K562 (cell line): ENCODE measurements around the gene TANC1. TPM values are rescaled to one million over a fixed set of nuclear protein-coding genes. Genes with fewer than 3 reads are reported as not detected.
"Not testable (repeated sequence)": the region's sequence is repeated elsewhere in the genome, so short reads cannot be mapped to it uniquely, and the experiment has no call there.

Source experiments
- ATAC-seq: fragments of 200-7000 bp; cut with Tn5 transposase; 3 replicates; pipeline ENCODE4 v1.9.1; 2020; ENCODE audit warnings: moderate library complexity
- BruUV-seq: library from RNA; stranded (reverse); fragments of 400-500 nt; replicated peaks from 2 replicates; lab custom pipeline; 2021; lab: Mats Ljungman, UMichigan
- CTCF ChIA-PET: fragments of 300-600 bp; formaldehyde crosslinking; extraction: SDS; loops from one replicate; lab custom pipeline; 2021; ENCODE audit warnings: low intra/inter-chr PET ratio; lab: Yijun Ruan, JAX
- POLR2A ChIA-PET: fragments of 300-600, 350-650 bp; sonication (Branson Sonifier 250); formaldehyde crosslinking; extraction: SDS; loops from one replicate; lab custom pipeline; 2021; ENCODE audit warnings: antibody characterized with exemption, inconsistent platforms; lab: Yijun Ruan, JAX
- DNase-seq, 4 experiments: peaks; one replicate each; pipeline versions ENCODE4 v3.0.0 to v3.0.0-alpha.2; 2011 to 2018; ENCODE audit warnings: low spot score in 3 of 4, mixed read lengths in 3 of 4; ENCODE audit errors: extremely low read depth in 1 of 4
- FAIRE-seq: peaks from 2 replicates; lab custom pipeline; 2011; peaks lifted over from hg19 to GRCh38; lab: Jason Lieb, UNC
- H2AFZ ChIP-seq: 2 replicates; pipeline ENCODE4 v1.6.0; 2011; ENCODE audit warnings: low read depth, low read length, control low read depth, inconsistent platforms
- H3K27ac ChIP-seq: fragments of 200-600 bp; 3 replicates; pipeline ENCODE4 v1.8.0; 2011; ENCODE audit warnings: low read depth, mild to moderate bottlenecking, control low read depth, inconsistent platforms, low read length, moderate library complexity, mixed read lengths; ENCODE audit errors: extremely low read depth
- H3K27me3 ChIP-seq, 2 experiments: fragments of 300-600 bp in 1 of 2; 2 replicates in 1 of 2; 3 replicates in 1 of 2; pipeline versions ENCODE4 v1.6.0 to v1.8.0; 2011; ENCODE audit warnings: inconsistent platforms in 2 of 2, low read length in 2 of 2, mild to moderate bottlenecking in 1 of 2, mixed read lengths in 1 of 2, moderate library complexity in 1 of 2; ENCODE audit not compliant: control insufficient read depth in 2 of 2, insufficient read depth in 2 of 2
- H3K36me3 ChIP-seq: fragments of 300-600 bp; 3 replicates; pipeline ENCODE4 v1.8.0; 2011; ENCODE audit warnings: mild to moderate bottlenecking, low read length, inconsistent platforms; ENCODE audit not compliant: control insufficient read depth, insufficient read depth
- H3K4me1 ChIP-seq, 2 experiments: fragments of 200-600 bp in 1 of 2; replicated peaks in 1 of 2; 2 replicates in 1 of 2; 3 replicates in 1 of 2; pipeline versions ENCODE4 v1.5.1 to v1.8.0; 2011; ENCODE audit warnings: inconsistent platforms in 2 of 2, low read length in 2 of 2, mild to moderate bottlenecking in 1 of 2, mixed read lengths in 1 of 2, moderate library complexity in 1 of 2; ENCODE audit not compliant: control insufficient read depth in 2 of 2, insufficient read depth in 2 of 2
- H3K4me2 ChIP-seq: 2 replicates; pipeline ENCODE4 v1.6.1; 2011; ENCODE audit warnings: low read length, control low read depth, inconsistent platforms, mixed read lengths; ENCODE audit not compliant: insufficient read depth
- H3K4me3 ChIP-seq: fragments of 200-600 bp; sonication (generic), shearing (Covaris generic); 2 replicates; pipeline ENCODE4 v1.5.1; 2016; ENCODE audit warnings: control low read depth, inconsistent platforms
- H3K79me2 ChIP-seq: fragments of 200-600 bp; 3 replicates; pipeline ENCODE4 v1.8.0; 2011; ENCODE audit warnings: low read length, inconsistent platforms; ENCODE audit not compliant: control insufficient read depth, insufficient read depth
- H3K9ac ChIP-seq, 2 experiments: 2 replicates each; pipeline versions ENCODE4 v1.6.0 to v1.6.1; 2011; ENCODE audit warnings: low read depth in 2 of 2, low read length in 2 of 2, control low read depth in 1 of 2, inconsistent platforms in 1 of 2, mild to moderate bottlenecking in 1 of 2, mixed read lengths in 1 of 2; ENCODE audit not compliant: insufficient read depth in 1 of 2
- H3K9me1 ChIP-seq: one replicate; pipeline ENCODE4 v1.6.0; 2011; ENCODE audit warnings: inconsistent platforms, mild to moderate bottlenecking, low read length, moderate library complexity; ENCODE audit not compliant: control insufficient read depth, insufficient read depth
- H3K9me3 ChIP-seq: replicated peaks from 2 replicates; pipeline ENCODE4 v1.5.1; 2011; ENCODE audit warnings: low read depth, low read length, inconsistent platforms; ENCODE audit not compliant: control insufficient read depth, insufficient read depth
- H4K20me1 ChIP-seq: replicated peaks from 2 replicates; pipeline ENCODE4 v1.6.1; 2011; ENCODE audit warnings: low read length, inconsistent platforms, mixed read lengths; ENCODE audit not compliant: control insufficient read depth, insufficient read depth
- ZNF146 ChIP-seq: IDR thresholded peaks from one replicate; pipeline ENCODE4 v1.6.1; 2018; ENCODE audit warnings: missing compliant biosample characterization; ENCODE audit not compliant: unreplicated experiment
- WGBS: fragments of 100-300 bp; shearing (Covaris generic); methylation state at CpG from one replicate; pipeline ENCODE4 v1.1.6; 2016; ENCODE audit warnings: low coverage, mixed read lengths; ENCODE audit not compliant: insufficient coverage; ENCODE audit errors: missing lambda C conversion rate; 5-methylcytosine and 5-hydroxymethylcytosine counted together
- in situ Hi-C: fragments of 300-500 bp; cut with MboI; formaldehyde crosslinking; loops from 4 replicates; pipeline ENCODE4 v1.15.0; 2018; ENCODE audit warnings: inconsistent platforms, mixed read lengths
- intact Hi-C: fragments of 100-400 bp; cut with micrococcal nuclease; formaldehyde crosslinking; loops from 2 replicates; pipeline ENCODE4 v1.14.2; 2022
- polyA plus RNA-seq, 8 experiments: library from polyadenylated mRNA; depleted of rRNA in 4 of 8; stranded (reverse) in 5 of 8; unstranded in 3 of 8; fragments of >200 nt; fragmentation: Nextera tagmentation in 2 of 8; fragmentation: Illumina TruSeq in 1 of 8; extraction: Ambion mirVana in 2 of 8; extraction: Trizol in 1 of 8; gene quantifications; 2 replicates each; pipeline versions ENCODE4 v1.2.1 to v1.2.3, GENCODE V29; 2011 to 2014; ENCODE audit warnings: inconsistent platforms in 1 of 8, missing spikeins in 1 of 8
- total RNA-seq, 7 experiments: library from RNA; depleted of rRNA in 6 of 7; stranded (reverse); fragments of >200 nt in 6 of 7; fragmentation: Illumina TruSeq in 2 of 7; extraction: Trizol in 2 of 7; gene quantifications; 2 replicates each; pipeline versions ENCODE4 v1.2.1 to v1.2.3, GENCODE V29; 2011 to 2021; ENCODE audit warnings: low replicate concordance in 1 of 7

Gene TANC1
- total and polyA plus RNA-seq, 9 of the 15 experiments (the other 6 are each of a cell fraction or from before 2014, with no cell fraction given): under 0.01 to 0.20 (median 0.07) TPM; not detected in 1

- H3K9me1 ChIP-seq, H4K20me1 ChIP-seq, H3K4me2 ChIP-seq, BruUV-seq, H3K9ac ChIP-seq, in situ Hi-C loops, H3K4me3 ChIP-seq, H3K27ac ChIP-seq, H2AFZ ChIP-seq, ATAC-seq, H3K36me3 ChIP-seq, H3K9me3 ChIP-seq, FAIRE-seq, H3K4me1 ChIP-seq, DNase-seq, H3K79me2 ChIP-seq: not testable (repeated sequence)
- H3K27me3 ChIP-seq: peaks cover 8 to 19% of the 10 kb centered on the region in 2 experiments; a peak in 4 of 5 replicates
- TF ChIP-seq ZNF146 (CRISPR knock-in tag): peak; percentile 68
- 9% methylated on average over 3 of the region's 3 CpGs for WGBS
- intact Hi-C loops: loop anchor here (1.0 to 10.0 kb wide), 3 partner anchors 82 to 149 kb away; no protein-coding TSS in a partner anchor
- POLR2A ChIA-PET: interaction anchor here (0.6 to 0.7 kb wide), 2 partner anchors 82 to 676 kb away, joined by 3 read pairs; partner anchors contain the start of gene MARCHF7
- CTCF ChIA-PET: interaction anchor here (2.0 to 3.0 kb wide), 2 partner anchors 82 to 148 kb away, joined by 11 to 33 read pairs; no protein-coding TSS in a partner anchor
Observed at GRCh38 chr2:159036461-159036860, 68.0 kb downstream of the TANC1 start.

- FAIRE-seq, intact Hi-C loops, H3K27ac ChIP-seq, H3K4me2 ChIP-seq, CTCF ChIA-PET, H3K79me2 ChIP-seq, H3K9me3 ChIP-seq, H2AFZ ChIP-seq, BruUV-seq, H3K36me3 ChIP-seq, in situ Hi-C loops, H3K9me1 ChIP-seq, H3K4me1 ChIP-seq, DNase-seq, H3K4me3 ChIP-seq, ATAC-seq, H3K9ac ChIP-seq, H4K20me1 ChIP-seq: not testable (repeated sequence)
- peaks cover 13 to 30% of the 10 kb centered on the region in 2 experiments; a peak in 4 of 5 replicates for H3K27me3 ChIP-seq
- POLR2A ChIA-PET: interaction anchor here (0.7 to 1.2 kb wide), 2 partner anchors 37 to 48 kb away, joined by 4 read pairs; no protein-coding TSS in a partner anchor
- WGBS: 1% methylated on average over 11 of the region's 11 CpGs
Observed at GRCh38 chr2:159041328-159041727, 72.9 kb downstream of the TANC1 start.
